GM19043 (cell line): ENCODE results near the gene CEP170B.
A peak's percentile ranks its signal among the peaks of the same experiment; 100 is the strongest.
"Not testable (repeated sequence)": the region's sequence is repeated elsewhere in the genome, so short reads cannot be mapped to it uniquely, and the experiment has no call there.

ENCODE experiments used
- ATAC-seq: cut with Tn5 transposase; IDR thresholded peaks from one replicate; pipeline ENCODE4 v1.9.1; 2021; ENCODE audit warnings: low read depth; ENCODE audit not compliant: unreplicated experiment

CEP170B gene

DNA sequence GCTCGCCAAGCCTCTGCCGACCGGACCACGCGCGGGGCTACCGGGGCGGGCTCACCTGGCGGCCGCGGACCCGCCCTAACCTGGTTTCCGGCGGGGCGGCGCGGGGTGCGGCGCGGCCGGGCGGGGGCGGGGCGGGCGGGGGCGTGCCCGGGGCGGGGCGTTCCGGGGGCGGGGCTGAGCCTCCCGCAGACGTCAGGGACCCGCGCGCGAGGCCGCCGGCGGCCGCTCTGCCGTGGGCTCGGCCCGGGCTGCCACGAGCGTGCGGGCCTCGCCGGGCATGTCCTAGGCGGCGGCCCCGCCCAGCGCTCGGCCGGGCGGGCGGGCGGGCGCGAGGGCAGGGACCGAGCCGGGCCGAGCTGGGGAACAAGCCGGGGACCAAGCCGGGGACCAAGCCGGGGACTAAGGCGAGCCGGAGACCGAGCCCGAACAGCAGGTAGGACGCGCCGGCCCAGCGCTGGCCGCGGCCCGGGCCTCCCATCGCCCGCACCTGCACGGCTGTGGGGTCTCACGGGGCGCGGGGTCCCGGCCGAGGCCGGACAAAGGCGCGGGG is at the start of gene CEP170B:
Gene CEP170B, plus strand, starts transcription at position 188 of the 550 bp plus-strand sequence. CDS start 3,183 bp downstream, outside the sequence.
- no peak for ATAC-seq

DNA sequence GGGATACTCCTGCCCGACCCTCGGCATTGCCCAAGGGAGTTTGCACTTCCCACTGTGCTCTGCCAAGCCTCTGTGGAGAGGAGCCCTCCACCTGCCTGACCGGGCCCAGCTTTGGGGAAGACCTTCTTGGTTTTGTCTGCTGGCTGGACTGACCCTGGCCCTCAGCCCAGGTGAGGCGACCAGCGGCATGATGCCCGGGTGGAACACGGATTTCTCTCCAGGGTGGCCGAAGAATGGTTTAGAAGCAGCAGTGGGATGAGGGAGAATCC is 48.5 kb upstream of the CEP170B start:
- ATAC-seq, result no peak

DNA sequence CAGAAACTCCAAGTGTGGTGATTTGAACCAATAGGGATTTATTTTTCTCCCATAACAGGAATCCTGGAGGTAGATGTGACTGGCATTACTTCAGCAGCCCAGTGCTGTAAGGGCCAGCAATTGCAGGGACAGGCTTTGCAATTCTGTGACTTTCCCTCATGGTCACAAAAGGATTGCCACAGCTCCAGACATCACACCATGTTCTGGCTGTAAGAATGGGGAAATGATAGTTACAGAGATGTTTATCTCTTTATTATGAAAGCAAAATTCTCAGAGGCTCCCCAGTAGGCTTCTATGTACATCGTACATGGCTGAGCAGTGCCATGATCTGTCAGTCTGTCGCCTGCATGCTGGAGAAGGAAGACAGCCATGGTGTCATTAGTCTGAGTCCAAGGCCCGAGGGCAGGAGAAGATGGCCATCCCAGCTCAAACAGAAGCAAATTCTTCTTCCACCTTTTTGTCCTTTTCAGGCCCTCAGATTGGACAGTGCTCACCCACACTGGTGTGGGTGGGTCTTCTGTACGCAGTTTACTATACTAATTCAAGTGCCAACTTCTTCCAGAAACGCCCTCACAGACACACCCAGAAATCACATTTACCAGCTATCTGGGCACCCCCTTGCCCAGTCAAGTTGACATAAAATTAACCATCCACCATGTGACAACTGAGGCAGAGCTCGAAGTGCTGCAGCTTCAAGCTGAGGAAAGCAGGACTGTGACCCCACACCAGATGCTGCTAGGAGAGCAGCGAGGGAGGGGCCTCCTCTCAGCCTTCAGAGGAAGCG is 46.9 kb upstream of the CEP170B start:
- no peak for ATAC-seq

DNA sequence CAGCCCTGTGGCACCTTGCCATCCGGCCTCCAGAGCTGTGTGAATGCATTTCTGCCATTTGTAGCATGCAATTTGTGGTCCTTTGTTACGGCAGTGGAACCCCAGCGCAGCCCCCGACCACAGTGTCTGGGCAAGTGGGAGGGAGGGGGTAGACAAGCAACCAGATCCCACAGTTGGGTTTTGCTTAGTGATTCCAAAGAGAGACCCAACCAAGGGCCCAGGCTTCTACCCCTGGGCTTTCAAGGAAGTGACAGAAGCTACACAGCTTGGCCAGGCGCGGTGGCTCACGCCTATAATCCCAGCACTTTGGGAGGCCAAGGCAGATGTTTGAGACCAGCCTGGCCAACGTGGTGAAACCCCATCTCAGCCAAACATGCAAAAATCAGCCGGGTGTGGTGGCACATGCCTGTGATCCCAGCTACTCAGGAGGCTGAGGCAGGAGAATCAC is 46.3 kb upstream of the CEP170B start:
- ATAC-seq, result no peak

DNA sequence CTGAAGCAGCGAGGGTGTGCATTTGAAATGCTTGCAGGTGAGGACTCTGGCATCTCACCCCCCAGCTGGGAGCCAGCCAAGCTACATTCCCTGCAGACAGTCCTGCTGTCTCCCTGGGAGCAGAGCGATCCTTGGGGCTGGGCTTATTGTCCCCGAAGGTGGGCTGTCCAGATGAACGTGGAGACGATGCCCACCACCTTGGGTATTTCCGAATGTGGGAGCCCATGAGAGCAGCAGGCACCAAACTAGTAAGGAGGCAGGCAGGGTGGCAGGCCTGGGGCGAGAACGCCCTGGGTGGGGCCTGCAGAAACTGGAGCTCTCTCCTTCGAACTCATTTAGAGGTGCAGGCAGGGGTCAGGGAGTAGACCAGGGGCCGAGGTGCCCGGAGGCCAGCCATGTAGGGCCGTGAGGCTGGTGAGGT is 45.7 kb upstream of the CEP170B start:
- ATAC-seq, result no peak

DNA sequence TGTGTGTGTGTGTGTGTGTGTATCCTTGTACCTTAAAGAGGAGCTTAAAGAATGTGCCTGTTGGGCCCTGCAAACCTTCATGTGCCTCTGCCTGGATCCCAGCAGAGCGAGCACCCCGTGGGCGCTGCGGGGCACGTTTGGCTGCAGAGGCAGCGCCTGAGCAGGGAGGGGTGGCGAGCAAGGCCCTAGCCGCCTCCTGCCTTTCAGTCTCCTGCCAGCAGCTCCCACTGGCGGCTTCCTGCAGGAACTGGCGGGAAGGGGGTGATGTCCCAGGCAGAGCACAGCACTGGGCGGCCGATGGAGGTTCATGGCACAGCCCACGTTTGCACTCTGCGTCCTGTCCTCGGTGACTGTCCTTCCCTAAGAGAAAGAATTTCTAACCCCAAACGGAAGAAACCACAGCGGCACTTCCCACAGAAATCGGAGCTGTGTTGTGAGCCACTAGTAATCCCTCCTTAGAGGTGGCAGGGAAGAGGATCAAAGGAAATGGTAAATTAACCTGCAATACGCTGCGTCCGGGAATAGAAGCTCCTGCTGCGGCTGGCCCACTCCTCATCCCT is 44.3 kb upstream of the CEP170B start:
- no peak for ATAC-seq

DNA sequence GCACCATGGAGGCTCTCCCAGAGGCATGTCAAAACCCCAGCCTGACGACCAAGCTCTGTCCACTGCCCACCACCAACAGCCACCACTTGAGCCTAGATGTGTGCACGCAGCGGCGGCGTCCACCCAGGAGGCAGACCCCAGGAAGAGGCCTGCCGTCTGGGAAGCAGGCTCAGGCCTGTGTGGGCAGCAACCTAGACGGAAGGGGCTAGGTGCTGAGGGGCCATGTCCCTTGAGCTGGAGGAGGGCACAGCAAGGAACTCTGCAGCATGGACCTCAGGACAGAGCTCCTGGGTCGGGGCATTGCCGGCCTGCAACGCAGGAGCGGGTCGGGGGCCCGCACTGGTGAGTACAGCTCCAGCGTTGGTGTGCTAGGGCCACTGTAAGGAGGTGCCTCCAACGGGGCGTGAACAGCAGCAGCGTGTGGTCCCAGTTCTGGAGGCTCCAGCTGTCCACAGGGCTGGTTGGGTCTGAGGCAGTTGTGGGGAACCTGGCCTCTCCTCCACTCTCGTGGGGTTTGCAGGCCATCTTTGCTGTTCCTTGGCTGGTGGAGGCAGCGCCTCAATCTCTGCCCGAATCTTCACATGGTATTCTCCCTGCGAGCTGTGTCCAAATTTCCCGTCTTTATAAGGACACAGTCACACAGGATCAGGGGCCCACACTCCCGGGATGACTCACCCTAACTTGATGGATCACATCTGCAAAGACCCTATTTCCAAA is 43.7 kb upstream of the CEP170B start:
- no peak for ATAC-seq

DNA sequence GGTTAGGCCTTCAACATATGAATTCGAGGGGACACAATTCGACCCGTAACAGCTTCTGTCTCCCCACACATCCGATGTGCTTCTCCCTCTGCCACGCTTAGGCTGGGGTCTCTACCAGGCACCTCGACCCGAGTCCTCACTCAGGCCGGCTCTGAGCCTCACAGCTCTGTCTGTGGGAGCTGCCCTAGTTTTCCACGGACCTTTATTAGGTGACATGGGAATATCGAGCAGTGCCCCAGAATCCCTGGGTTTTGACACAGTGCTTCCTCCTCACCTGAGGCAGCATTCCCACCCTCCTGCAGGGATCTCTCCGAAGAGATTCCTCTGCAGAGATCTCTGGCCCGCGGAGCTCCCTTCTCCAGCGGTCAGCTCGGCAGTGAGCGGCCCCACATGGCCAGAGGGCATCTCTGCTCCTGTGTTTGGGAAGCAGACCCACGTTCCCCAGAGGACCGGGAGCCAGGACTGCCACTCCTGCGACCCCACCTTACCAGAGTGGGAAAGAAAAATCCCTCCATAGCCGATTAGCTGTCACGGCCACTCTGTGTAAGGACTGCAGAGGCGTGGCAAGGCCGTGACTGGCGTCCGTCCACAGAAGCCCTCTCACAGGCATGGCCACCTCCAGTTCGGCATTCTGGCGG is 43.0 kb upstream of the CEP170B start:
- ATAC-seq, result no peak

DNA sequence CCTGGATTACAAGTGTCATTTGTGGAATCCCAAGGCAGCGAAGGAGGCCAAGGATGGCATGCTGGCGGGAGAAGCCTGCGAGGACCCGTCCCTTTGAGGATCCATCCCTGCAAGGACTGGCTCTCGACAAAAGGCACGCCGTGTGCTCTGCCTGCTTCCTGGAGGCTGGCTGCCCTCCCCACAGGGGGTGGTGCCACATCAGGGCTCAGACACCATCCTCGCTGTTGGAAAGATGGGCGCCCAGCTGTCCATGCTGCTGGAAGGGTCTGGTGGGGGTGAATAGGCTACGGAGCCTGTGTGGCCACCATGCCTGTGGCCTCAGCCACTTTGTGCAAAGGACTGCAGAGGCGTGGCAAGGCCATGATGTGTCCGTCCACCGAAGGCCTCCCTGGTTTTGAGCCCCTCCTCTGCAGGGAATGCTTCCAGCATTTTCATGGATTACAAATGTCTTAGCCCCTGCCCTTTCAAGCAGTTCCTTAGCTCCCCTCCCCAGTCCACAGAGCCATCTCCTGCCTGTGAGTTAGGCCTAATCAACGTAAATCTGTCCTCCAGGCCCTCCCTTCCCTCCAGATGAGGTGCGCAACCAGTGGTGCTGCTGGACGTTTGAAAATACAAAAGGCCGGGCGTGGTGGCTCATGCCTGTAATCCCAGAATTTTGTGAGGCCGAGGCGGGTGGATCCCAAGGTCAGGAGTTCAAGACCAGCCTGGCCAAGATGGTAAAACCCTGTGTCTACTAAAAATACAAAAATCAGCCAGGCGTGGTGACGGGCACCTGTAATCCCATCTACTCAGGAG is 42.0 kb upstream of the CEP170B start:
- no peak for ATAC-seq

DNA sequence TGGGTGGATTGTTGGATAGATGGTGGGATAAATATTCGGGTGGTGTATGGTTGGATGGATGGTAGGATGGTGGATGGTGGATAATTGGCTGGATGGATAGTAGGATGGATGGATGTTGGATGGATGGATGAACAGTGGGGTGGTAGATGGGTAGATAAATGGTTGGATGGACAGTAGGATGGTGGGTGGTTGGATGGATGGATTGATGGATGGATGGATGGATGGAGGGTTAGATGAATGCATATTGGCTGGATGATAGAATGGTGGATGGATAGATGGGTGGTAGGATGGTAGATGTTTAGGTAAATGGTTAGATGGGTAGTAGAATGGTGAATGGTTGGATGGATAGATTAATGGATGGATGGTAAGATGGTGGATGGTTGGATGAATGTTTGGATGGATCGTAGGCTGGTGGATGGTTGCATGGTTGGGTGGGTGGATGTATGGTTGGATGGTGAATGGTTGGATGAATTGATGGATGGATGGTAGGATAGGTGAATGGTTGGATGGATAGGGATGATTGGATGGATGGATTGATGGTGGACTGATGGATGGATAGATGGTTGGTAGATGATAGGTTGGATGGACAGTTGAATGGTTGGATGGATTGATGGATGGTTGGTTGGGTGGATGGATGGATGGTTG is 40.6 kb upstream of the CEP170B start:
- no peak for ATAC-seq

DNA sequence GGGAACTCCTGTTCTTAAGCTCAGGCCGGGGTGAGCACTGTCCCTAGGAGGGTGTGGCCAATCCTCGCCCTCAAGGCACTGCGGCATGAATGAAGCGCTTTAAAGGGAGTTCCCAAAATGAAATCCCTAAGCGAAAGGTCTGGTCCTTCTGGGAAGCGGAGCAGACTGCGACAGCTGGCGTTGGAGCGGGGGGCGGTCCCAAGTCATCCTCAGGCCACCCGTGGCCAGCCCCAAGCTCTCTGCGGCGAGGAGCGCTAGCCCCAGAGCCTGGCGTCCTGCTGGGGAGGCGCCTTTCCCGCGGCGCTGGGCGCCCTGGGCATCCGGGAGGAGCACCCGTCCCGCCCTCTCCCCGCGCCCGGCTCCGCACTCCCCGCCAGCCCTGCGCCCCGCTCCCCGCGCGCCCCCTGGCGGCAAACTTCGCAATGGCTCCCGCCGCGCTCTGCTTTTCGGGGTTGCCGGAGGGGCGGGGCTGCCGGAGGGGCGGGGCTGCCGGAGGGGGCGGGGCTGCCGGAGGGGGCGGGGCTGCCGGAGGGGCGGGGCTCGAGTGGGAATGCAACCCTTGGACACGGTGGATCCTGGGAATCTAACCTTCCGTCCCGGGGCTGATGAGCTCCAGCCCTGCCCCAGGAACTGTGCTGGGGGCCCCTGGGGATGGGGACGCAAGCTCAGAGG is 38.7 kb upstream of the CEP170B start:
- ATAC-seq, result peak; percentile 62

DNA sequence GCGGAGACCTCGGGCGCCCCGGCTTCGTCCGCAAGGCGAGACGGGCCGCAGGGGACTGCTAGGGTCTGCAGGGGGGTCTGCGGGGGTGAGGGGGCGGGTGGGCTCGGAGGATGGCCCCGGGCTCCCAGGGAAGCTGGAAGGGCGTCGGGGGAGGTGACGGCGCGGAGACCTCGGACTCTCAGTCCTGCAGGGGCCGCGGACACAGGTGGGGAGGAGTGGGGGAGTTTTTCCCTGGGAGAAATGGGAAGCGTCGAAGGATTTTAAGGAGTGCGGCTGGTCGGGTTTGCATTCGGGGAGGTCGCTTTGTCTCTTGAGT is 38.2 kb upstream of the CEP170B start:
- ATAC-seq, result no peak

DNA sequence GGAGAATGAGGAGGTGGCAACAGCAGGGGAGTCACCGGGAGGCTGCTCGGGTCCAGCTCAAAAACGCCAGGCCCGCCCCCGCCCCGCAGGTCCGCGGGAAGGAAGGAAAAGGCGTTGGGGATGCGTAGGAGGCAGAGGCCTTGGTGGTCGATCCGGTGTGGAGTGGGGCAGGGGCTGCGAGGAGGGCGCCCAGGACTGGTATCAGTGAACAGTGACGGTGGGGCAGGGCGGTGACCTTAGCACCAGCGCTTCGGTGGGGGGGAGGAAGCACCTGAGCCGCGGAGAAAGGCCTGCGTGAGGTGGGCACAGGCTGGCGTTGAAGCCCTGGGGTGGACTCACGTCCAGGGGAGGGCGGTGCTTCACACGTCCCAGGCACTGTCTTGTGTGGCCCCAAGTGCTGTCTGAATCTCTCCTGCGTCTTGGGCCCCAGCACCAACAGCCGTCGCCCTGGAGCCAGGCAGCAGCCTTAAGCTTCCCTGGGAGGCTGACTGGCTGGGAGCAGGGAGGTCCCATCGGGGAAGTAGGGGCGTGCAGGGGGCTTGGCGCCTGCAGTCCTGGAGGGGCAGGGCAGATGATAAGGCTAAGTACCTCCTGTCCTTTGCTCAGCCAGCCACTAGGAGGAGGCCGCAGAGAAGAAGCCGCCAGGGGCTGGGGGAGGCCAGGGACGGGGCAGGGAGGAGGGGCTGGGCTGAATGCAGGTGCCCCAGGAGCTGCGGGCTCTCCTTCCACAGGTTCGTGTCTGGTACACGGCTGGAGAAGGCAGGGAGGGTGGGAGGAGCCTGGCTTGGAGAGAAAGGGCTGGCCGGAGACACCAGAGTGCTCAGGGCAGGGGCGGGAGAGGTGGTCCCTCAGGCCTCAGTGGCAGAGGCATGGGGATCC is 37.7 kb upstream of the CEP170B start:
- ATAC-seq, result peak; percentile 49

DNA sequence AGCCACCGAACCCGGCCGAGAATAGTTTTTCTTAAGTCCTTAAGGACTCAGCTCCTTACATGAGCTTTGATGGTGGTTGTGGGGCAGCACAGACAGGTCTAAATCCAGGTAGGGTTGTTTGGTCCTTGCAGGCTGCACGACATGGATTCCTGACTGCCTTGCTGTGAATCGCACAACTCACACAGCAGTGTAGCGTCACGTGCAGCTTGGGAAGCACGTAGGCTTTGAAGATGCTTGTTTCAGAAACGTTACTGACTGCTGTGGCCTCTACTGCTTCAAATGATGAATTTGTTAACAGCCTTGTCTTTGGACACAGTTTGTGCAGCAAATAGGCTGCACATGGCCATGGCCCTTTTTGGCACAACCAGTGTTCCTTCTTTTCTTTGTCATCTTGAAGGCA is 34.3 kb upstream of the CEP170B start:
- ATAC-seq, result no peak

DNA sequence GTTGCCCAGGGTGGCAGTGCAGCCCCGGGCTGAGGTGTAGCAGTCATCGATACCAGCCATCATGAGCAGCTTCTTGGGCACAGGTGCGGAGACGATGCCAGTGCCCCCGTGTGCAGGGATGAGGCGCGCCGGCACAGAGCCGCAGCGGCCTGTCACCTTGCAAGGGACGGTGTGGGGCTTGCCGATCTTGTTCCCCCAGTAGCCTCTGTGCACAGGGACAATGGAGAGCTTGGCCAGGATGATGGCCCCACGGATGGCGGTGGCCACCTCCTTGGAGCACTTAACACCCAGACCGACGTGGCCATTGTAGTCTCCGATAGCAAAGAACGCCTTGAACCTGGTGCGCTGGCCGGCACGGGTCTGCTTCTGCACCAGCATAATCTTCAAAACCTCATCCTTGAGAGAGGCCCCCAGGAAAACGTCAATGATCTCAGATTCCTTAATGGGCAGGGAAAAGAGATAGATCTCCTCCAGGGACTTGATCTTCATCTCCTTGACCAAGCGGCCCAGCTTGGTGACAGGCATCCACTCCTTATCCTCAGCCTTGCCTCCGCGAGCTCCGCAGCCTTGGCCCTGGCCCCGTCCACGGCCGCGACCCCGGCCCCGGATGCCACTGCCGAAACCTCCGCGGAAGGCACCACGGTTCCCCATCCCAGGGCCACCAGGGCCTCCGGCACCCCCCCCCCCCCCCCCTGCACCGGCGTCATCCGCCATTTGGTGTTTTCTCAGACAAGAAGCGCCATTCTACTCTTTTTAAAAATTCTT is 28.7 kb upstream of the CEP170B start:
- ATAC-seq, result not testable (repeated sequence)

DNA sequence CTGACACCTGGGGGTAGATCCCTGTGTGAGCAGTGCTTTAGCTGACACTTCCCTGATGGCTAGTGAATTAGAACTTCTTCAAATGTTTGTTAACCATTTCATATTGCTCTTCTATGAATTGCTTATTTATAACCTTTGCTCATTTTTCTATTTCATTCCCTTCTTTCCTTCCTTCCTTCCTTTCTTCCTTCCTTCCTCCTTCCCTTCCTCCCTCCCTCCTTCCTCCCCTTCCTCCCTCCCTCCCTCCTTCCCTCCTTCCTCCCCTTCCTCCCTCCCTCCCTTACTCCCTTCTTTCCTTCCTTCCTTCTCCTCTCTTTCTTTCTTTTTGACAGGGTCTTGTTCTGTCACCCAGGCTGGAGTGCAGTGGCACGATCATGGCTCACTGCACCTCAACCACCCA is 23.3 kb upstream of the CEP170B start:
- no peak for ATAC-seq

DNA sequence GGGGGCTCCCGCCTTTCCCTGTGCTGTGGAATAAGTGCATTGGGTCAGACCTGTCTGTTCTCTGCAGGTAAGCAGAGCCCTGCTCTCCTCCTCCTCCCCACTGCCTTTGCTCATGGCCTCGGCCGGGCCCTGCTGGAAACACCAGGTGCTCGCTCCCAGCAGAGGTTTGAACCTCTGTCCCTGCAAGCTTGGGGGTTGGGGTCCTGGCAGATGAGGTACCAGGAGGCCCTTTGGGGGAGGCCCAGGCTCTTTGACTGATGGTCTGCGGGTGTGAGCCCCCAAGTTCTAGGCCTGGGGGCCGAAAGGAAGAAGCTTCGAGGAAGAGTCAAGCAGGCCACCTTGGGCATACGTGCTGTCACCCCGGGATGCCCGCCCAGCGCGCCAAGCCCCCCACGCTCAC is 22.1 kb upstream of the CEP170B start:
- ATAC-seq, result no peak
